Eye (tissue), 1 donor: ENCODE data around the gene MITF.

ENCODE experiments used
- DNase-seq: peaks from one replicate; pipeline ENCODE4 v3.0.0-alpha.2; 2015

Gene MITF

DNA sequence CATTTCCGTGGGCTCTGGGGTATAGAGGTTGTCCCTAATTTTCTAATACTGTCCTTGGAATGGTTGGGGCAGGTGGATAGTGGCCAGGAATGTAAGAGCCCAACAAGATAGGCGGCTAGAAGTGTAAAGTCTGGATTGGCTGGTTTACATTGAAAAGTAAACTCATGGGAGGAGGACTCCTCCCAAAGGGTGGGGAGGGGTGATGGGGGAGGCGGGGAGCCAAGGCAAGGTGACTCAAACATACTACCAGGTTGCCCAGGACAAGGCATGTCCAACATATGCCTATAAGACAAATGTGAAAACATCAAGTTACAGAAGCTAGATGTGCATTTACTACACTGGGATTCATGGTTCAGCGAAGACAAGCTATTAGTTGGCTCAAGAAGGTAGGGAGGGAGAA lies 246.0 kb downstream of the MITF start:
- DNase-seq, result no peak

DNA sequence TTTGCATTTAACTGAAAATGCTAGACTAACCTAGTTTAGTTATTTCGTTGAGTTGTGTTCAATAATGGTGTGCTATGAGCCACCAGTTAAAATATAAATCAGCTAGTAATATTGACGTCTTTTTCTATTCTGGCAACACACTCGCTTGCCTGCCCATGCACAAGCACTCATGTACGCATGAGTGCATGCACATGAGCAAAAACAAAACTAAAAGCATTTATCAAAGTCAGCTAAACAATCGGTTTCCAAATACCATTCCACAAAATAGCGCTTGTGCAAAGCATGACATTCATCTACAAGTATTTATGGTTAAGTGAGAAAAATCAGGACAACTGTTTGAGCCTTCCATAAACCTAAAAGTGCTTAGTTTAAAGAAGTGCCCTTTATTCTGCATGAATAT lies 247.2 kb downstream of the MITF start:
- DNase-seq, result peak; percentile 40

DNA sequence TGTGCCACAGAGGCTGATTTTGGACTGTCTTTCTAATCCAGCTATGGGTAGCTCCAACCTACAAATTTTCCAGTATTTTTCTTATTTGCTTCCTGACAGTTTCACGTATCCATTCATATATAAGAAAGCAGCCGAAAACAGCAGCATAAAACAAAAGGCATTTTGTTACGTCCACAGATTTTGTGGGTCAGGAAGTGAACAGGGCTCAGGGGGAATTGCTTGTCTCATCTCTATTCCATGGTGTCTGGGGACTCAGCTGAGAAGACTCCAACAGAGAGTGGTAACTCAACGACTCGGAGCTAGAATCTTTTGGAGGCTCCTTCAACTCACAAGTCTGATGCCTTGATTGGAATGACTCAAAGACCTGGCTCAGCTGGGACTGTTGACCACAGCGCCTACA lies 248.6 kb downstream of the MITF start:
- no peak for DNase-seq

DNA sequence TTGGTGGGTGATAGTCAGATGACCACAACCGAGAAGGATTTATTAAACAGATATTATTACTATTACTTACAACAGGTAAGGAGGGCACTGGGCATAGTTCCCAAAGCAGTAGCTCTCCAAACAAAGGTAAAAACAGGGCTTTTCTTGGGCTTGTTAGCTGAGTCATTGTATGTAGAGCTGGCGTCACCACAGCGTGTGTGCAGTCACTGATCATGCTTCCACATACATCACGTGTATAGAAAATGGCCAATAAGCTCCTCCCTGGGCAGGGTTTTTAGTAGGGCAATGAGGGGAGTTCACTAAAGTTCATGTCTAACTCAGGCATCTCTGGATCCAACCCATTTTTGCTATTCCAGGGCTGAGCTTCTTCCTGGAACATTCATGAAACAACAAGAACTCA lies 254.5 kb downstream of the MITF start:
- DNase-seq, result no peak

DNA sequence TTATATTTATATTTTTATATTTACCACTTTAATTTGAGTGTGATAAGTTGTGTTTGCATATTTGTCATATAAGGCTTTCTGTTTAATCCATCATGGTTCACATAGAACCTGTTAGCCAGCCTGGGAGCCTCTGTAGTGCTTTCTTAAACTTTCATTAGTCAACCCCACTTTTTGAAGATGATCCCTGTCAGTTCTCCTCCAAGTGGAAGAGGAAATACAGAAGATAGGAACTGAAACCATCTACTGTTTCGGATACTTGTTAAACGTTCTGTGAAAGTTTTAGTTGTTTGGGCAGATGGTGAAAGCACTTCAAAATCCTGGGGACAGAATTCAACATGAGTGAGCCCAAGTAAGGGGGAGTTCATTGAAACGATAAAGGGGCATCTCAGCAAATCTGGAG lies 255.7 kb downstream of the MITF start:
- DNase-seq, result no peak

DNA sequence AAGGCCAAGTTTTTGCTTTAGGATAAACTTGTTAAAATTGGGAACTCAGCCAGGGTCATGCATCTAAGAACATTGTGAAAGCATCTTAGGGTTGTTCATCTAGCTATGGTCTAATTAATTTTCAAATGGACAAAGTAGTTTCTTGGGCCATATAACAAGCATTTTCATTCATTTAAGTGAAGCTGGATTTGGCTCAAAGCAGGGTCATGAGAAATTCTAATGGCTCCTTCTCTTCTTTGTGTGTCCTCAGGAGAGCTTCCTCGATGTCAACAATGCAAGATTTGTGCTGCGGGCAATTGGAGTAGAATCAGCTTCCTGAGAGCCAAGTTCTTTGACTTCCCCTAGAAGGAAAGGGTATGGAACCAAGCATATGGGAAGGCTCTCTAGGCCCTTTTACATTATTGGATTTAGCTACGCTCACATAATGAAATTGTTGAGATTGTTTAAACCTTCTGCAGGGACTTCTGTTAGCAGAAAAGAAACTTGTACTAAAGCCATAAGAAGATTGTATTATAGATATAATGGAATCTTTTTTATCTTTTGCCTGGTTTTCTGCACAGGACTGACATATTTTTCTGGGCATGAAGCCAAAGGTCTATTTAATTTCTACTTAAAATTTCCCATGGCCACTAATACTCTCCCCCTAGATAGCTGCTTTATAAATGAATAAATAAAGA lies 258.5 kb downstream of the MITF start:
- DNase-seq, result peak; percentile 62

DNA sequence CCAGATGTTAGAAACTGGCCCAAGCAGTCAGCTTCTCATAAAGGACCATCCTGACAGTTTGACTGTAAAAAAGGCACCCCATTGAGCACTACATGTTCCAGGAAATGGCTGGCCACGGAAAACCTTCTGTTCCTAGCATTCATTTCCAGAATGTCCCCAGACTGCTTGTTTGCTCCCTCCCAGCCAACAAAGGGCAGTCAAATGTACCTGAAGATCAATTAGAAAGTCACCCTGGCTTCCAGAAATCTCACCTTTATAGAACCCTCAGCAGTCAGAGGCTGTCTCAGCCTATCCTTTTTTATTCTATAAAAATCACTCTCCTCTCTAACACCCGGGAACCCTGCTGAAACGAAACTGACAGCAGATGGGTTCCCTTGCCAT lies 259.5 kb downstream of the MITF start:
- DNase-seq, result peak; percentile 17

DNA sequence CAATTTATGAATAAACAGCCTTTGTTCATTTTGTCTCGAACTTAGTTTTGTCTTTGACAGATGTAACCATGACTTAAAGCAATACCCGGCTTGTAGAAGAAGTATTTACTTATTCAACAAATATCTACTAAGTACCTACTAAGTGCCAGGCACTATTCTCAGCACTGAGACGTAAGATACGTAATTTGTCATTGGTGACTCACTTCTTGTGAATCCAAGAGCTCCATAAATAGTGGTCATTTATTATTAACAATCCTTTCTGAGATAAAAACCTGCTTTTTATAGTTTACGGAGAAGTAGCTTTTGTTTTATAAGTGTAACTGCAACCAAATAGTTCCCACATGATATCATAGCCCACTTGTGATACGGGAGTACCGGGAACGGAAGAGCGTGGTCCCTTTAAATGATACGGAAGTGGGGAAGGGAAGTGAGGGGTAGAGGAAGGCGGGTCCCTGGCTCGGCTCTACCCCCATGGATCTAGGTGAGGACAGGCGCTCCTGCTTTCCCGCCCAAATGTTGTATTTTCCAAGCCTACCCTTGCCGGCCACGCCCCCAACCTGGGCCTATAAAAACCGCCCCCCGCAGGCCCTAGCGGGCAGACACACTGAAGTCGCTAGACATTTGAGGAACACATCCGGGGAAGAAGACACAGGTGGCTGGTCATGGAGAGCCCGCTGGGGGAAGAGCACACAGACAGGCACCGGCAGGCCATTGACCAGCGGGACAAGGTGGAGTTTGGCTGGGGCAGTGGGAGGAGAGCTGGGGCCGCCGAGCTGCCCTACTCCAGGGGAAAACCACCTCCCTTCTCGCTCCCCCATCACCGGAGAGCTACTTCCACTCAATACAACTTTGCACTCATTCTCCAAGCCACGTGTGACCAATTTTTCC lies 260.1 kb downstream of the MITF start, which contains the start of gene SAMMSON:
Gene SAMMSON (plus strand): TSS at position 594 of the 888 bp plus-strand sequence.
- DNase-seq, result no peak

DNA sequence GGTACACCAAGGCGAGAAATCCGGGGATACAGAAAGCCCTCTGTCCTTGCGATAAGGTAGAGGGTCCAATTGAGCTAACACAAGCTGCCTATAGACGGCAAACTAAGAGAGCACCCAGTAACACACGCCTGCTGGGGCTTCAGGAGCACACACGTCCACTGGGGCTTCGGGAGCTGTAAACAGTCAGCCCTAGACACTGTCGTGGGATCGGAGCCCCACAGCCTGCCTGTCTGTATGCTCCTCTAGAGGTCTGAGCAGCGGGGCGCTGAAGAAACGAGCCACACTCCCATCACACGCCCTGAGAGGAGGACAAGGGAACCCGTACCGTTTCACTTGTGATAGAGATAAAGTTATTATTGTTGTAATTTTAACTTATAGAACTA lies 260.8 kb downstream of the MITF start:
- peak; percentile 11 for DNase-seq

DNA sequence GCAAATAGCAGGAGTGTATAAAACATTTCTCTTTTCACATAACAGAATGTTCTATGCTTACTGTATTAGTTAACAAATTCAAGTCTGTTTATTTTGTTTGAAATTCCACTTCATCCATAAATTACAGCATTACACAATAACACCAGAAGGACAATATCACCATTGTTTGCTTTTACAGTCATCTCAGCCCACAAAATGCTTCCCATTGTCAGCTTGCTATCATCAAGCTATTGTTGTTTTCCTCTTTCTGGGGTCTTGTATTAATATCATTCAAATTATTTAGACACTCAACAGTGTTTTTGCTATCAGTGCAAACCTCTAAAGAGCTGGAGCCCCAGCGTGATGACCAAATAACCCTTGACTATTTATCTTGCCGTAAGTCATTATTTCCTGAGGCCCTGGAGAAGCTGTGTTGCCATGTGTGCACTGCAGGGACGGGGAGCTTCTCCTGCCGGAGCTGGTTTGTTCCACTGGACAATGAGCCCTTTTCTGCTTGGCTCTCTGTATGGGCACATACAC lies 261.4 kb downstream of the MITF start:
- peak; percentile 56 for DNase-seq

DNA sequence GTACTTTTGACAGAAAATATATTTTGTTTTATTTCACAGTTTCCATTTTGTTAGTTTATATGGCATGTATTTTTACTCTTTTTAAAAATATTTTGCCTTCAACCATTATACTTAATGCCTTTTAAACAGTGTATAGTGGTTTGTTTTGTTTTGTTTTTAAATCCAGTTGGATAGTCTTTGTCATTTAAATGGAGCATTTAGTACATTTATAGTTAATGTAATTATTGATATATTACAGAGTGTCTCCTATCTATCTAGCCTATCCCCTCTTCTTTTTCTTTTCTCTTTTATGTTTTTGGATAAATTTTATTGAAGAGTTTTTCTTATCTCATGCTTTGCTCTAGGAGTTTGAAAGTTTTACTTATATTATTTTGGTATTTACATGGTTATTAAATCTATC lies 263.9 kb downstream of the MITF start:
- DNase-seq, result no peak

DNA sequence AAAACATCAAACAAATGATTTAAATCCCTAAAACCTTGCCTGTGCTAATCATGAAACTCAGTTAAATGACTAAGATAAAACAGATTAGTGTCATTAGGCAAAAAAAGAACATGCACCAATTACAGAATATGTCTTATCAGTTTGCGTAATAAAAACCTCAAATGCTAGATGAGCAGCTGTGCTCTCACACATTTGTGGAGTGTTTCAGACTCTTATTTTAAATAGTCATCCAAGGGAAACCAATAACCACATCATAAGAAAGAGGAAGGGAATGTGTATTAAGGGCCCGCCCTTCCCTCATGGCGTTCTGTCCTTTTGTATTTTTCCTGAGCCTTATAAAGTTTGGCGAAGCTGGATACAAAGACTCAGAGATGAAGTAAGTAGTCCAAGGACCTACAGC lies 266.8 kb downstream of the MITF start:
- no peak for DNase-seq

DNA sequence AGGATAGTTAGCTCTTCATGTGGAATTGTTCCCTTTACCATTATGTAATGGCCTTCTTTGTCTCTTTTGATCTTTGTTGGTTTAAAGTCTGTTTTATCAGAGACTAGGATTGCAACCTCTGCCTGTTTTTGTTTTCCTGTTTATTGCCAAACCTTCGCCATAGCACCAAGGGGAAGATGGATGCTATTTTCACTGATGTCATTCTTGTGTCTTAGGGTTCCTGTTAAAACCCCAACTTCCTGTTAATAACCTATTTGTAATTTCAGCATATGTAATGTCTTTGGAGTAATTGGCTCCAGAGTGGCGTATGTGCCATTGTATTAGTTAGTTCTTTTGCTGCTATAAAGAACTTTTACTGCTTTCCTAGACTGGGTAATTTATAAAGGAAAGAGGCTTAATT lies 271.1 kb downstream of the MITF start:
- DNase-seq, result no peak

DNA sequence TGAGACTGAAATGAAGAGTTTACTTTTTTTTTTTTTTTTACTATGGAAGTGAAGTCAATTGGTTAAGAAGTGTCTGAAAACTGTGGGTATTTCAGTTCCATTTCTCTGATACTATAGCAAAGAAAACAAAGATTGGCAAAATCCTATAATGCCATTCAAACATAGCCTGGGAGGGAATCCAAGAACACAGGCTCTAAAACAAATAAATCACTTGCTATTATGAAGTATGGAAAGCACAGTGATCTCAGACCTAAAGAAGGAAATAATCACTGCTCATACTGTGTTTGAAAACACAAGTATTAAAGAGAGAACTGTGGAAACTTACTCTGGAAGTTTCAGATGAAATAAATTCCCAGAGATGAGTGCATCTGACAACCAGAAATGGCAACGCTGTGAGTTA lies 272.3 kb downstream of the MITF start:
- DNase-seq, result no peak
